Medulla oblongata (tissue), 1 donor: ENCODE results near the gene ZNF217.
"Not testable (repeated sequence)": the region's sequence is repeated elsewhere in the genome, so short reads cannot be mapped to it uniquely, and the experiment has no call there.

ENCODE experiments used
- DNase-seq: peaks from one replicate; pipeline ENCODE4 v3.0.0-alpha.2; 2015; ENCODE audit errors: extremely low spot score

ZNF217 gene

DNA sequence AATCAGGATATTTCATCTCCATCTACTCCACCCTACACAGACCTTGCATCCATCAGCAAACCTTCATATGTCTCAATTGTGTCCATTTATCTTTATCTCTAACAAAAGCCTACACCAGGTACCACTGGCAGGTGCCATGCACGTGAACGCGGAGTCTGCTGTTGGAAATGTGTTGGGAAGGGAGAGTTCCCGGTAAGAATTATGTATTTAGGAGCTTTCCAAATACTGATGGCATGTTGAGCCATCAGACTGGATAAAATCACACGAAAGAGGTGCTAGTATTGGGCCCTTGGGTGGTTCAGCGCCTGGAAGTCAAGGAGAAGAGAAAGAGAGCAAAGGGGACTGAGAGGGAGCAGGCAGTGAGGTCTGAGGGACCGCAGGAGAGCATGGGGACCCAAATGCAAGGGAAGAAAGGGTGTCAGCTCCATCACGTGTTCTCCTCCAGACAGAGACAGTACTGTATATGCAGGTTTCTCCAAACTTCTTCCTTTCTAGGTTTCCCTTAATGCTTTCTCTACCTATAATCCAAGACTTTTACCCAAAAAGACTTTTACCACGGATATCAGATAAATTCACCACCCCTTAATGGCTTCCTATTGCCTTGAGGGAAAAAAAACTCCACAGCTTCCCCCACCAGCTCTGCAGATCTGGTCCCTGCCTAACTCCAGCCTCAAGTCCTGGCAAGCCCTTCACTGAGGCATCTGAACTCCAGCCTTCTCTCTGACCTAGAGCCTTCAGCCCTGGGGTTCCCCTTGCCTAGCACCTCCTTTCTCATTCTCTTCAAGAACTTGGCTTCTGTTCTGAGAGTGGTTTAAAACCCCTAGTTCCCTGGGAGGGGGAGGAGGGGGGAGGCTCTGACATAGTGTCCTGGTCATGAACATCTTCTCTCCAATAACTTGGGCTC, 4.8 kb upstream of the ZNF217 start:
- DNase-seq = no peak

DNA sequence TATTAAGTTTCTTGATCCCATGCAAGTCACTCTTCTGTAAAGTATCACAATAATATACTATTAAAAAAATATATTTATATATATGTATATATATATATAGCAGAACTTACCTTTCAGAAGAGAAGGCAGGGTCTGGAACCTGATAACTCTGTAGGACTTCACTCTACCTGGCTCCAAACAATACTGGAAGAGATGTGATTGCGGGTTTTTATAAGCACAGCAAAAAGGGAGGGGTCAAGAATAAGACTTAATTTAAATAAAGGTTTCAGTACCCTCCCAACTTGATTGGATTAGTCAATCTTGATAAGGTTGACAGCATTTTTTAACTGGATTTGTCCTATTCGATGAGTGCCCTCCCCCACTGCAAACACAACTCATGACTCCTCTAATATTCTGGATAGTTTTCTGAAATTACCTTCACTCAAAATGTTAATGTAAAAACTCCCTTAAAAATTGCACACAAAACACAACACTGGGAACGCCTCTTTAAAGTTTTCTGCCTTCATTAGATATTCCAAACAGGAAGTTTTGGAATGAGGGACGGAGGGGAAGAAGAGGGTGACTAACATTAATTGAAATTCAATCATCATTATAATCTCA, 4.0 kb upstream of the ZNF217 start:
- DNase-seq = peak; percentile 1

DNA sequence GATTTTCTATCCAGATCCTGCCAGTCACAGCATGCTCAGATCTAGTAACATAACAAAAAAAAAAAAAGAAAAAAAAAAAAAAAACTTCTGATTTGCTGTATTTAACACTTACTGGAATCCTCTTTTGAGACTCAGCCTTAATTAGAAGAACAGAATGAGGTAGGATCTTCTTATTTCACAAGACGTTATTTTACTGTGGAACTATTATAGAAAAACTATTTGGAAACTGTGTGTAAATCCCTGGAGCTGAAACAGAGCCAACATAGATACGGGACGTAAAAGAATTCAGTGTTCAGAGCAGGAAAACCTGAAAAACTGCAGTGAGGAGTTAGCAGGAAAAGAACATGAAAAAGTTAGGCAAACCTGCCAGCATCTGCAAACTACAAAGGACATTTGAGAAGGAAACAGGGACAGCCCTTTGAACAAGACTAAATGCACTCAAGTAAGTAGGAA, 3.4 kb upstream of the ZNF217 start:
- peak; percentile 13 for DNase-seq

DNA sequence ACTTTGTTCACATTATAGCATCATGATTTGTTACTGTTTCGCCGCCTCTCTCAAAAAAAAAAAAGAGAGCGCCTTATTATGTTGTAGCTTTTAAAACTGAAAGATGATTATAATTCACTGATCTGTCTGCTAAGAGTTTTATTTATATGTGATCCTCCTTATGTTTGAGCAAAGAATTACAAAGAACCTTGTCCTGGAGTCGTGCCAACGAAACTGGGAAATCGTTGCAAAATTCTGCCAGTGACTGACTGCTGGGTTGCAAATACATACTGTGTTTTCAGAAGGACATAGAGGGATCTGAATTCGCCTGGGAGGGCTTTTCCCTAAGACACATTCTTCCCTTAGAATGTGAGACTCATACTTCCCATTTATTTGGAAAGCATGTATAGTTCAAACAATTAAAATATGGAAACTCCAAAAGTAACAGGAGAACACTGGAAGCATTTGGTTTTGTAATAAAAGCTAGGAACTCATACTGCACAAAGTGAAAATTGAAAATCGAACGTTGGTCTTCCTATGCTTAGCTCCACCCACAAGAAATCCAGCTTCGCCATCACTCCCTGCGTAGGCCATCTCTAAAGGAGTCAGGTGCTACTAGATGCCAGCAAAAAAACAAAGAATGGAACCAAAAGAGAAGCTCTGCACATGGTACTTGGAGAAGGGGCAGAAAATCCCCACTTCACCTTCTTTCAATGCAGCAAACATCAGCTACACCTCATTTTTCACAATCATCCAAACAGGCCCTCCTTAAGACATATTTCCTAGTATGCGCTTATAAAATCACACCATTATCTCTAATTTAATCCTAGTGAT, 2.8 kb upstream of the ZNF217 start:
- peak; percentile 21 for DNase-seq

DNA sequence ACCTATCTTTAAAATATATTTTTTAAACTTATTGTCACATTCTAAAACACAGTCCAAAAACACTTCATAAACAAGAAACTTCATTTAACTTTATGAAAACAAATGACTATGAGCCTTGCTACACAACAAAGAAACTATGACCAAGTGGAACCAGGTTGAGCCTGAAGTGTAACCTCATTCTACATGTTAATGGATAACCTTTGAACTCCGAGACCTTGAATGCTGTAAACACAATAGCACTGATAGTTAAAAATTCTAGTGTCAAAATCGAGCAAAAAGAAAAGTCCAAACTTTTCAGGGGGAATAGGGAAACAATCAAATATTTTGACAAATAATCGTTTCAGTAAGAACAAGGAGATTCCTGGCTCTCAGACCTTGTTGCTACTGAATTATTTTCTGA, 2.1 kb upstream of the ZNF217 start:
- peak; percentile 23 for DNase-seq

DNA sequence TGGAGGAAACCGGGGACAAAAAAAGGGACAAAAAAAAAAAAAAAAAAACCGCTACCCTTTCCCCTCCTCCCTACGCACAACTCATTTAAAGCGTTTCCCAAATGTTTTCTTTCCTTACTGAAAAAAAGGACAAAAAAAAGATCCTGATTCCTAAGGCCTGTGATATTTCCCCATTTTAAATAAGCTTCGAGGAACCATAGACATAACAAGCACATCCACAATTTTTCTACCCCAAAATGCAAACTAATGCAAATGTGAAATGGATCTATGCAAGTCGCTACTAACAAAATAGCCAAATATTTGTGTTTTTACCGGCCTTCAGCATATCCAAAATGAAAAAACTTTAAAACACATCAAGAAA, 1.4 kb upstream of the ZNF217 start:
- DNase-seq = peak; percentile 47

DNA sequence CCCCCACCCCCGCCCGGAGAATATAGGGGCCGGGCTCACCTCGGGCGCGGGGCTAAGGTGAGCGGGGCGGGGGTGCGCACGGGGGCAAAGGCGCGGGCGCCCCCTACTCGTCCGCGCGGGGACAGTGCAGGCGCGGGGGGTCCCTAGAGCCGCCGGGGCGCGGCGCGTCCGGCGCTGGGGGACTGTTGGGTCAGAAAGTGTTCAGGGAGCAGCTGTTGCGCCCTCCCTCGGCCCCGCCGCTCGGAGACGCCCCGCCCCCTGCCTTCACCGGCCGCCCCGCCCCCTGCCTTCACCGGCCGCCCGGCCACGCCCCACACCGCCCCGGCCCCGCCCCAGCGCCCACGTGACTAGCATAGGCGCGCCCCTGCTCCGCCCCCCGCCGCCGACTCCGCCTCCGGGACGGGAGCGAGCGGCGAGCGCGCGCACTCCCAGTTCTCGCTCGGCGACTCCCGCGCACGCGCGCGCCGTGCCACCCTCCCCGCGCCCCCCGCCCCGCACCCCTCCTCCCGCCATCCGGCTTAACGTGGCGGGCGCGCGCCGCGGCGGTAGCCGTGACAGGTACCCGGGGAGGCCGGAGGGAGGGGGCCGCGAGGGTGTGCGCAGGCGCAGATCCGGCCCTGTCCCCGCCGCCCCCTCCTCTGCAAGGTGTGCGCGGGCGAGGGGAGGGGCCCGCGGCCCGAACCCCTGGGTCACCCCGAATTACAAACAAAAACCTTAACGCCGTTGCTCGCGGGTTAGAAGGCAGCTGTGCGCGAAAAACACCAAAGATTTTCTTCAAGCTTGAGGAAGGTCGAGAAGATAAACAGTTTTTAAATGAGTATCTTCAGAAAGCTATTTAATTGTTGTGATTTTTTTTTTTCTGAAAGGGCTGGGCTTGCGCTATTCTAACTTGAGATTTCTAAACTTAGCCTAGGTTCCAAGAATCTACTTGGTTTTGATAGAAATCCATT, 704 bp upstream of the ZNF217 start:
- peak; percentile 93 for DNase-seq

DNA sequence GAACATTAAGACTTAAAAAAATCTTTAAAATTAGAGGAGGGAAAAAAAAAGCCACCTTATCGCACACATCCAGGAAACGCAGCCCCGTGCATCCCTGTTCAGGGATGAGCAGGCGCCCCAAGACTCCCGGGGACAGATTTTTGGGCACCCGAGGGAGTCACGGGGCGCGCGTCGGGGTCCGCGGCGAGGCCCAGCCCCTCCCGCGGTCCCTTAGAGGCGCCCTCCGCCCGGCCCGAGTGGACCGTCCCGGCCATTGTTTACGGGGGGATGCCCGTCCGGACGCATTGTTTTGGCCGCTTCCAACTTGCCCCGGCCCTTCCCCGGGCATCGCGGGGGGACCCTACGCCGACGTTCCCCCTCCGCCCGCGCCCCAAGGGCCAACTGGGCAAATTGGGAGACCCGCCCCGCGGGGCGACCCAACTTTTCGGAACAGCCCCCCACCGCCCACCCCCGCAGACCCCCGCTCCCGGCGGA, 610 bp downstream of the ZNF217 start:
- DNase-seq = peak; percentile 32

DNA sequence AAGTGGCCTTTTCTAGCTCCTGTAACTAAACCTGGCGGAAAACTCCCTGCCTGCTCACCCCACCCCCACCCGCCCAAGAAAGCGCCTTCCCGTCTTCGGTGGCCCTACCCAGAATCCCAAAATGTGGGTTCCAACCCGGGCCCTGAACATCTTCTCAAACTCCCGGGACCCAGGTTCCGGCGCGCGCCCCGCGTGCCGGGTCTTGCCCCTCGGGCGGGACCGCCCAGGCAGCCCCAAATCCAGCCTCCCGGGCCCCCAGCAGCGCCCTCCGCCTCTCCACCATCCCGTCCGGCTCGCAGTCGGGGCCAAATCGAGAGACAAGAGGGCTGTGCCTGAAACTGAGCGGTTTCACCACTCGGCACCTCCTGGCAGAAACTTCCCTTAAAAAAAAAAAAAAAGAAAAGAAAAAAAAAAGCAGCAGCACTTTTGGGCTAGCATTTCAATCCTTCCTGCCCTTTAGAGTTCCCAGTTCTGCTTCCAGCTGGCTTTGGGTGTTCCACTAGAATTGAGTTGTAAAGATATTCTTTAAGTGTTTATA, 1.1 kb downstream of the ZNF217 start:
- DNase-seq = peak; percentile 34

DNA sequence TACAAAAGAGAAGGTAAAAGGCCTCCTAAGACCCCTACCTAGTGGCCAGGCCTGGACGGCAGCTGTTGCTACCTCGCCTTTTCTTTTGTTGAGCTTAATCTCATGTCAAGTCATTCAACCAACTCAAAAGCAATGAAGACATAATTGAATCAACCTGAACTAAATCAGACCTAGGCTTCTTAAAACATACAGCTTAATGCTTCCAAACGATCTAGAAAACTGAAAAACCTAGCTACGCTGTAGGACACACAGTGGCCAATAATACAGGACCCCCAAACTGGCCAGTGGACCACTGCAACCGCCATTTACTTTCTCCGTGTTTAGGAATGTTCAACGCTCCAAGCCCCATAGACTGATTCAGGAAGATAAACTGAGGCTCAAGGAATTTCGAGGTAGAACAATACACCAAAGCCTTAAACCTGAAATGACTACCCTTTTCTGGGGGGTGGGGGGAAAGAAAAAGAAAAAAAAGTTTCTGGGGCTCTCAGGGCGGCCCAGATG, 1.6 kb downstream of the ZNF217 start:
- peak; percentile 16 for DNase-seq

DNA sequence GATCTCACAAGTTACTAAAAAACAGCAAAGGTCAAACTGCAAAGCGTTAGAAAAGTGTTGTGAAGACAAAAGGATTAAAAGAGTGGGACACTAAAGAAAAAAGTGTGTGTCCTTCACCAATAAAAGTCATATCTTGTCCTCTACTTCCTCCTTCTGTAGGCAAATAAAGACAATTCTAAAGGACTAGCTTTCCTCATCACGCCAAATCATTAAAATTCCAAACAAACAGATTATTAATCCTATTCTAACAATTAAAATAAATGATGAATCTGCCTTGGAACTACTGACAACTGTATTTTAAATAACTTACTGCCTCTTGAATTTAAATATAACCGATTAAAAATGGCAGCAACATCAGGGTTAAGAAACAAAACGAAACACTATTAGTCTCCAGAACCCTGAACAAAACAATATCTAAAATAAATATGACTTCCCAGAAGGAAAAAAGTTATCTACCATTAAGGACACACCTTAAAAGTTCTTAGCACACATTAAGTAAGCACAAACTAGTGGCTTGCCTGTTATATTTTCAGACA, 2.4 kb downstream of the ZNF217 start:
- DNase-seq = peak; percentile 42

DNA sequence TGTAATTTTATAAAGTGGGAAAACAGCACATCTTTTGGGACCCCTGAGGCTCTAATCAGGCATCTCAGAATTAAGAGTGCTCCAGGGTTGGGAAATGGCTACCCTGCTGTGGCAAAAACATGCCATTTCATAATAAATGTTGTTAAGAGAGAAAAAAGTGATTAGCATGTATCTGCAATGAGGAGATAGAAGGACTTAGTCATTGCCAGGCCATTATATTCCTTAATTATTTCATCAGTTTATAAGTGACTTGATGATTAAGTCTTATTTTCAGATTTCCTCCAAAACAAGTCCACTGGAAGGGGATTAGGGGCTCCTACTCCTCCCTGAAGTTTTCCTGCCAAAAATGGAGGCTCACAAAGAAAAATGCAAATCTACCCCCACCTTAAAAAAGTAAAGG, 3.0 kb downstream of the ZNF217 start:
- peak; percentile 27 for DNase-seq

DNA sequence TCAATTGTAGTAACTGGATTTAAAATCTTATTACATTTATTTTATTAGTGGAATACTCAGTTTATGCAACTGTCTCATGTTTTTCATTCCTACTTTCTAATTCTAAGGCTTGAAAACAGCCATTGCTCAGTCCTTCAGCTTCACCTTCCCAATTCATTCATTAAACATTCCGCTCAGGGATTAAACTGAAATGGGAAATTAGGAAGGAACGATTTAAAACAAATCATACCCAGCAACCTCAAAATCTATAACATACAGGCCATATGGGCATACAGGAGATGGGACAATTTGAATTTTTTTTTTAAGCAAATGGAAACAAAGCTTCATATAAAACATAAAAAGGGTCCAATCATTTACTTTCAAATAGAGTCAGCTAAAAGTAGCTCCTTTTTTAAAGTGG, 3.5 kb downstream of the ZNF217 start:
- not testable (repeated sequence) for DNase-seq

DNA sequence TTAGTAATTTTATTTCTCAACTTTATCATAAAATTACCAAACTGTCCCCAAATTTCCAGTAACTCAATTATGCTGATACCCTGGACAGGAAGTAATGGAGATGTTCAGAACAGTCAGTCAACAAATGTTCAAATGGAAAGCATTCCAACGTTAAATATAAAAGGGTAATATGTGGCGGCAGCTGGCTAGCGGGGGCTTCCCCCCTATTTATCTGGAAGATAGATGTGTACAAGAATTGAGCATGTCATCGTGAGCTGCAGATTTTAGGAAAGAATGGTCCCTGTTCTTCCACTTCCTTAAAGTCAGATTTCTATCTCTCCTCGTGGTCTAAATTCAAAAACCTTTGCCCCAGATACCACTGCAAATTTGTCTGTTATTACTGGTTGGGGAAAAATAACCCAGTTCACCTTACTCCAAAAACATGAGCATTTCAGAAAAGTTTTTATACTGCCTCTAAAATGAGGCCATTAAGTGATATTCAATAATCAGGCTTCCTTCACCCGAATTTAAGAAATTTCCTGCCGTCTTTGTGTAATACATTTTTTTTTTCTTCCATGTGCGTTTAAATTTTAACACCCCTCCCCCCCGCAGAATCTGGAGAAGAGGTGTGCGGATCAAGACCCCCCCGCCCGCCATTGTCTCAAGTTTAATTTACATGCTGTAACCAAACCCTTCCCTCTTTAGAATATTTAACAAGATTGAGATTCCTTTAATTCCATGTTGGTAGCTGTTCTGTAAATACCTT, 4.1 kb downstream of the ZNF217 start:
- peak; percentile 17 for DNase-seq

DNA sequence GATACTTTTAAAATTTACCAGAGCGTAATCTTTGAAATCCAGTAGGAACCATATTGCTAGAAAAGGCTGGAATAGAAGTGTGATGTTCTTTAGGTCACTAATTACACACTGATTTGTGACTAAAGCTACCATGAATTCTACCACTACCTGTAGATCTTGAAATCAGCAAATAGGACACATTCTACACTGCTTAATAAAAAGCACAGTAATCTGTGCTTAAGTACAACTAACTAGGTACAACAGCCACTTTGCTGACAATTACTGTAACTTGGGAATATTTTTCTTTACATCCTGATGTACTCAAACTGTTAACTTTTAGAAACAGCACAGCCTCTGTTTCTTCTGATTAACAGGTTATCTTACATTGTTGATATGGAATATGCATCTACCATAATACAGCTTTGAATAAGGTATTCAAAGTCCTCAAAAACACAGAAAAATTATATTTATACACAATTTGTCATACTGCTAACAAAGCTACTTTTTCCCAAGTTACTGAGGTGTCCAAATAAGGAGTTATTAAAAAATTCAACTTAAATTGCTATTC, 6.4 kb downstream of the ZNF217 start:
- not testable (repeated sequence) for DNase-seq

DNA sequence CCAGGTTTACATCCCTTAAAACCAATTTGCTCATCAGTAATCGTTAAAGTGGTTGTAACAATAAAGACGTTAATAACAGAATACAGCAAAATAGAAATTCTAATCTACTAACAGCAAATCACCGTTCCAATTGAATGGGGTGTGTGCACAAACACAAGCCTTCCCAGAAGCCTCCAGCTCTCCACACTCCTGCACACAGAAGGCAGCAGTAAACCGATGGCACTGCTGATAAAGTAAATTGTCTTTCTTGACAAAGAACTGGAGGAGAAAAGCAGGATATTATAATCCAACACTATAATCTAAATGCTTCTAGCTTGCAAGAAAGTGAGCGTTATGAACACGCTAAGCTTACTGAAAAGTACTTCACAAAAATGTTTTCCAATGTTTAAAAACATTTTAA, 7.0 kb downstream of the ZNF217 start:
- DNase-seq = no peak

DNA sequence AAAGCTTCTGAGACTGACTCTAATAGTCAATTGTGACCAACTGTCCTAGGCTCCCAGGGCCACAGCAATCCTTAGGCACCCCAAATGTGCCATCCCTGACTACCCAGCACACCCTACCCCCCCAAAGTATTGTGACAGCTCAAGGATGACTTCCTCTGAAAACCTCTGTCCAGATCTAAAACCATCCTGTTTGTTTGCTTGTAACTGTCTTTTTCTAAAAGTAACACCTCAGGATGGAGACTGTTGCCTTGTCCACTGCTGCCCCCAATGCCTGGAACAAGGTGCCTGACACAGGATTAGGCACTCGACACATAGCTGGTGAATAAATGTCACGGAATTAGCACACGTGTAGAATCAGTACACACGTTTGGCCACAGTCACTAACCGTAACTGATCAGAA, 7.7 kb downstream of the ZNF217 start:
- DNase-seq = not testable (repeated sequence)

DNA sequence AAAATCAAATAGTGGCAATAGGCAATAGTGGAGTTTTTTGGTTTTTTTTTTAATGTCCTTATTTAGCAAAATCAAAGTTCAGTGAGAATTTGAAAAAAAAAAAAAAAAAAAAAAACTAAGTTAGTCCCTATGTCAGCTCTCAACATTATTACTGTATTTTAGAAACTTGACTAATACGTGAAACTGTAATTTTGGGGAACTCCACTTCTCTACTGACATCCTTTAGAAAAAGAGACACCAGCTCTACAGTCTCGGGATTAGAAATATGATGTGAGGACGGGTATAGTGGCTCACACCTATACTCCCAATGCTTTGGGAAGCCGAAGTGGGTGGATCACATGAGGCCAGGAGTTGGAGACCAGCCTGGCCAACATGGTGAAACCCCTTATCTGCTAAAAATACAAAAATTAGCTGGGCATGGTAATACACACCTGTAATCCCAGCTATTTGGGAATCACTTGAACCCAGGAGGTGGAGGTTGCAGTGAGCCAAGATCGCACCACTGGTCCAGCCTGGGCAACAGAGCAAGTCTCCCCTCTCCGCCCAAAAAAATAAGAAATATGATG, 8.6 kb downstream of the ZNF217 start:
- DNase-seq = not testable (repeated sequence)

DNA sequence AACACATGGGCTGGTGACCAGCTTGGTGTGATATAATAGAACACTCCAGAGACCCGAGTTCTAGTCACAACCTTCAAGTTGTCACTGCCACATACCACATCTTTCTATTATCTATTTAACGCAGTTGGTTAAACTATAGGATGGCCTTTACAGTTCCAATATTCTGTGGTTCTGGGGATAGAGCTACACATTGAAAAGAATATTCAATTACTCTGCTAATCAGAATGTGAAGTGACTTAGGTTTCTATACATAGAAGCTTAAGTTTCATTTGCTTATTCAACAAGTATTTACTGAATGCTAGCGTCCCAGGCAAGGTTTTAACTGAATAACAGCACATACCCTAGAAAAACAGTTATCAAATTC, 9.1 kb downstream of the ZNF217 start:
- not testable (repeated sequence) for DNase-seq
